ENCODE results near the gene IKZF1.

DNA sequence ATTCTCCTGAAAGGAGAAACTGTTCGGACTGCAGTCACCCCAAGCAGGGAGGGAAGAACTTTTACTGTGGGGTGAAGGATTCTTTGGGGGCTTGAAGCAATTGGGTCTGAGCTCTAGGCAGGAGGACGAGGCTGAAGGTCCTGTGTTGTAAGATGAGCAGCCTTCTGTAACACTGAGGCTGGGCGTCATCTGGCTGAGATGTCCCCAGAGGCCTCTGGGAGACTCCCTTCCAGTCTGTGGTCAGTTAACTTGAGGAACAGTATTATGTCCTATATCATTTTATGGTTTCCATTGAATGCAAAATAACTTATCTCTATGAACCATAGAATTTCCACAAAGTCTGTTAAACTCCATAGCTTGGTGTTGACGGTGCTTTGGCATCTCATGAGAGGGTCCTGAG lies 119.3 kb downstream of the IKZF1 start:
- TF ChIP-seq, protein P1, sequence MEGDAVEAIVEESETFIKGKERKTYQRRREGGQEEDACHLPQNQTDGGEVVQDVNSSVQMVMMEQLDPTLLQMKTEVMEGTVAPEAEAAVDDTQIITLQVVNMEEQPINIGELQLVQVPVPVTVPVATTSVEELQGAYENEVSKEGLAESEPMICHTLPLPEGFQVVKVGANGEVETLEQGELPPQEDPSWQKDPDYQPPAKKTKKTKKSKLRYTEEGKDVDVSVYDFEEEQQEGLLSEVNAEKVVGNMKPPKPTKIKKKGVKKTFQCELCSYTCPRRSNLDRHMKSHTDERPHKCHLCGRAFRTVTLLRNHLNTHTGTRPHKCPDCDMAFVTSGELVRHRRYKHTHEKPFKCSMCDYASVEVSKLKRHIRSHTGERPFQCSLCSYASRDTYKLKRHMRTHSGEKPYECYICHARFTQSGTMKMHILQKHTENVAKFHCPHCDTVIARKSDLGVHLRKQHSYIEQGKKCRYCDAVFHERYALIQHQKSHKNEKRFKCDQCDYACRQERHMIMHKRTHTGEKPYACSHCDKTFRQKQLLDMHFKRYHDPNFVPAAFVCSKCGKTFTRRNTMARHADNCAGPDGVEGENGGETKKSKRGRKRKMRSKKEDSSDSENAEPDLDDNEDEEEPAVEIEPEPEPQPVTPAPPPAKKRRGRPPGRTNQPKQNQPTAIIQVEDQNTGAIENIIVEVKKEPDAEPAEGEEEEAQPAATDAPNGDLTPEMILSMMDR (IDR thresholded peaks at IDR 0.05; ENCODE audit: insufficient read depth, low read length, poor library complexity, severe bottlenecking) = no peak
- TF ChIP-seq EZH2phosphoT487 (conservative IDR thresholded peaks at IDR 0.05; ENCODE audit: low read length) = no peak

Data from SU-DHL-6 (cell line).